ENCODE data around the gene PER3.

Gene PER3

DNA sequence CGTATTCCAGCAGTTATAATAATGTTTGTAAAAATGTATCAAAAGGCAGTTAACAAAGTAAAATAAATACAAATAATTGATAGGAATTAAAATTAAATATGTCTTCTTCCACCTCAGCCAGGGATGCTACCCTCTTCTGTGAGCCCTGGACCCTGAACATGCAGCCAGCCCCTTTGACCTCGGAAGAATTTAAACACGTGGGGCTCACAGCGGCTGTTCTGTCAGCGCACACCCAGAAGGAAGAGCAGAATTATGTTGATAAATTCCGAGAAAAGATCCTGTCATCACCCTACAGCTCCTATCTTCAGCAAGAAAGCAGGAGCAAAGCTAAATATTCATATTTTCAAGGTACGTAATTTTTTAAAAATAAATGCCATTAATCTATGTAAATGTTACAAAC lies 42.3 kb downstream of the PER3 start:
- TF ChIP-seq TAF1 (IDR thresholded peaks at IDR 0.05; ENCODE audit: borderline replicate concordance, insufficient read depth, low read length) (no peak), POLR2AphosphoS5 (IDR thresholded peaks at IDR 0.05; ENCODE audit: low read depth, low read length) (no peak), SIN3A (IDR thresholded peaks at IDR 0.05; ENCODE audit: borderline replicate concordance, insufficient read depth, low read length) (no peak), FOXP2 (optimal IDR thresholded peaks at IDR 0.05; ENCODE audit: borderline replicate concordance, extremely low read depth, extremely low read length, insufficient read depth) (no peak)
- TF ChIP-seq, protein P1, sequence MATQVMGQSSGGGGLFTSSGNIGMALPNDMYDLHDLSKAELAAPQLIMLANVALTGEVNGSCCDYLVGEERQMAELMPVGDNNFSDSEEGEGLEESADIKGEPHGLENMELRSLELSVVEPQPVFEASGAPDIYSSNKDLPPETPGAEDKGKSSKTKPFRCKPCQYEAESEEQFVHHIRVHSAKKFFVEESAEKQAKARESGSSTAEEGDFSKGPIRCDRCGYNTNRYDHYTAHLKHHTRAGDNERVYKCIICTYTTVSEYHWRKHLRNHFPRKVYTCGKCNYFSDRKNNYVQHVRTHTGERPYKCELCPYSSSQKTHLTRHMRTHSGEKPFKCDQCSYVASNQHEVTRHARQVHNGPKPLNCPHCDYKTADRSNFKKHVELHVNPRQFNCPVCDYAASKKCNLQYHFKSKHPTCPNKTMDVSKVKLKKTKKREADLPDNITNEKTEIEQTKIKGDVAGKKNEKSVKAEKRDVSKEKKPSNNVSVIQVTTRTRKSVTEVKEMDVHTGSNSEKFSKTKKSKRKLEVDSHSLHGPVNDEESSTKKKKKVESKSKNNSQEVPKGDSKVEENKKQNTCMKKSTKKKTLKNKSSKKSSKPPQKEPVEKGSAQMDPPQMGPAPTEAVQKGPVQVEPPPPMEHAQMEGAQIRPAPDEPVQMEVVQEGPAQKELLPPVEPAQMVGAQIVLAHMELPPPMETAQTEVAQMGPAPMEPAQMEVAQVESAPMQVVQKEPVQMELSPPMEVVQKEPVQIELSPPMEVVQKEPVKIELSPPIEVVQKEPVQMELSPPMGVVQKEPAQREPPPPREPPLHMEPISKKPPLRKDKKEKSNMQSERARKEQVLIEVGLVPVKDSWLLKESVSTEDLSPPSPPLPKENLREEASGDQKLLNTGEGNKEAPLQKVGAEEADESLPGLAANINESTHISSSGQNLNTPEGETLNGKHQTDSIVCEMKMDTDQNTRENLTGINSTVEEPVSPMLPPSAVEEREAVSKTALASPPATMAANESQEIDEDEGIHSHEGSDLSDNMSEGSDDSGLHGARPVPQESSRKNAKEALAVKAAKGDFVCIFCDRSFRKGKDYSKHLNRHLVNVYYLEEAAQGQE (IDR thresholded peaks at IDR 0.05; ENCODE audit: insufficient read depth in 1 of 2, low read depth in 2 of 2, low read length in 2 of 2), result no peak

DNA sequence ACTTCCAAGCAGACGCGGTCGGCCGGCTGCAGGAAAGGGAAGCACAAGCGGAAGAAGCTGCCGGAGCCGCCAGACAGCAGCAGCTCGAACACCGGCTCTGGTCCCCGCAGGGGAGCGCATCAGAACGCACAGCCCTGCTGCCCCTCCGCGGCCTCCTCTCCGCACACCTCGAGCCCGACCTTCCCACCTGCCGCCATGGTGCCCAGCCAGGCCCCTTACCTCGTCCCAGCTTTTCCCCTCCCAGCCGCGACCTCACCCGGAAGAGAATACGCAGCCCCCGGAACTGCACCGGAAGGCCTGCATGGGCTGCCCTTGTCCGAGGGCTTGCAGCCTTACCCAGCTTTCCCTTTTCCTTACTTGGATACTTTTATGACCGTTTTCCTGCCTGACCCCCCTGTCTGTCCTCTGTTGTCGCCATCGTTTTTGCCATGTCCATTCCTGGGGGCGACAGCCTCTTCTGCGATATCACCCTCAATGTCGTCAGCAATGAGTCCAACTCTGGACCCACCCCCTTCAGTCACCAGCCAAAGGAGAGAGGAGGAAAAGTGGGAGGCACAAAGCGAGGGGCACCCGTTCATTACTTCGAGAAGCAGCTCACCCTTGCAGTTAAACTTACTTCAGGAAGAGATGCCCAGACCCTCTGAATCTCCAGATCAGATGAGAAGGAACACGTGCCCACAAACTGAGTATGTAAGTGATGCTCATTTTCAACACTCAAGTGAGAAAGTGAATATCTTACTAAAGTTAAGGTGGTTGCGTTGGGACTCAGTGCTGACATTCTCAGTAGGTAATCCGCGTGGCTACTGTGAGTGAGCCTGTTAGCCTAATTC lies 43.2 kb downstream of the PER3 start:
- TF ChIP-seq POLR2AphosphoS5 (IDR thresholded peaks at IDR 0.05; ENCODE audit: low read depth, low read length) (peak; percentile 67), FOXP2 (optimal IDR thresholded peaks at IDR 0.05; ENCODE audit: borderline replicate concordance, extremely low read depth, extremely low read length, insufficient read depth) (no peak), TAF1 (IDR thresholded peaks at IDR 0.05; ENCODE audit: borderline replicate concordance, insufficient read depth, low read length) (peak; percentile 50; the same call in 1 of the 2 replicates), SIN3A (IDR thresholded peaks at IDR 0.05; ENCODE audit: borderline replicate concordance, insufficient read depth, low read length) (peak; percentile 69; the same call in 1 of the 2 replicates)
- TF ChIP-seq, protein P1 (IDR thresholded peaks at IDR 0.05; ENCODE audit: insufficient read depth in 1 of 2, low read depth in 2 of 2, low read length in 2 of 2), result no peak

DNA sequence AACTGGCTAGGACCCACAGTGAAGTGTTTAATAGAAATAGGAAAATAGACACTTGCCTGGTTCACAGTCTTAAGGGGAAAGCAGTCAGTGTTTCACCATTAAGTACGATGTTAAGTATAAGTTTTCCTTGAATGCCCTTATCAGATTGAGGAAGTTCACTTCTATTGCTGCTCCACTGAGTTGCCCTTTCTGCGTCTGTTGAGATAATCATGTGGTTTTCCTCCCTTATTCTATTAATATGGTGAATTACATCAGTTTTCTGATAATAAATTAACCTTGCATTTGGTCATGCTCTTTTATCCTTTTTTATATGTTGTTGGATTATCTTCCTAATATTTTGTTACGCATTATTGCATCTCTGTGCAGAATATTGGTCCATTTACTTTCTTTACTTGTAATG lies 47.4 kb downstream of the PER3 start:
- no peak for TF ChIP-seq SIN3A (IDR thresholded peaks at IDR 0.05; ENCODE audit: borderline replicate concordance, insufficient read depth, low read length)
- no peak for TF ChIP-seq POLR2AphosphoS5 (IDR thresholded peaks at IDR 0.05; ENCODE audit: low read depth, low read length)
- TF ChIP-seq FOXP2 (optimal IDR thresholded peaks at IDR 0.05; ENCODE audit: borderline replicate concordance, extremely low read depth, extremely low read length, insufficient read depth), result no peak
- TF ChIP-seq, protein P1 (IDR thresholded peaks at IDR 0.05; ENCODE audit: insufficient read depth in 1 of 2, low read depth in 2 of 2, low read length in 2 of 2), result no peak
- no peak for TF ChIP-seq TAF1 (IDR thresholded peaks at IDR 0.05; ENCODE audit: borderline replicate concordance, insufficient read depth, low read length)

DNA sequence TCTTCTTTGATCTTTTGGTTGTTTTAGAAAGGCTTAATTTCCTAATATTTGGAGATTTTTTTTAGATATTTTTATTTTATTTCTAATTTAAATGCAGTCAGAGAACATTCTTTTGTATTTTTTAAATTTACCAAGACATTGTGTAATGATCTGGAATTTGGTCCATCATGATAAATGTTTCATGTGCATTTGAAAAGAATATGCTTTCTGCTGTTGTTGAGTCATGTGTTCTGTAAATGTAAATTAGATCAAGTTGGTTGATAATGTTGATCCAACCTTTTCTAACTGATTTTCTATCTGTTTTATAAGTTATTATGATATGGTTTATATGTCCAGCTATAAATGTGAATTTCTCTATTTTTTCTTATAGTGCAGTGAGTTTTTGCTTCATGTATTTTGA lies 48.9 kb downstream of the PER3 start:
- TF ChIP-seq SIN3A (IDR thresholded peaks at IDR 0.05; ENCODE audit: borderline replicate concordance, insufficient read depth, low read length) (no peak), TAF1 (IDR thresholded peaks at IDR 0.05; ENCODE audit: borderline replicate concordance, insufficient read depth, low read length) (no peak), POLR2AphosphoS5 (IDR thresholded peaks at IDR 0.05; ENCODE audit: low read depth, low read length) (no peak), FOXP2 (optimal IDR thresholded peaks at IDR 0.05; ENCODE audit: borderline replicate concordance, extremely low read depth, extremely low read length, insufficient read depth) (no peak)
- TF ChIP-seq, protein P1 (IDR thresholded peaks at IDR 0.05; ENCODE audit: insufficient read depth in 1 of 2, low read depth in 2 of 2, low read length in 2 of 2), result no peak
